Measurements from ENCODE around the gene KRT78.

GRCh38 chr12:52872644-52873389, 24.0 kb upstream of the KRT78 start:
- TF ChIP-seq, protein P1, sequence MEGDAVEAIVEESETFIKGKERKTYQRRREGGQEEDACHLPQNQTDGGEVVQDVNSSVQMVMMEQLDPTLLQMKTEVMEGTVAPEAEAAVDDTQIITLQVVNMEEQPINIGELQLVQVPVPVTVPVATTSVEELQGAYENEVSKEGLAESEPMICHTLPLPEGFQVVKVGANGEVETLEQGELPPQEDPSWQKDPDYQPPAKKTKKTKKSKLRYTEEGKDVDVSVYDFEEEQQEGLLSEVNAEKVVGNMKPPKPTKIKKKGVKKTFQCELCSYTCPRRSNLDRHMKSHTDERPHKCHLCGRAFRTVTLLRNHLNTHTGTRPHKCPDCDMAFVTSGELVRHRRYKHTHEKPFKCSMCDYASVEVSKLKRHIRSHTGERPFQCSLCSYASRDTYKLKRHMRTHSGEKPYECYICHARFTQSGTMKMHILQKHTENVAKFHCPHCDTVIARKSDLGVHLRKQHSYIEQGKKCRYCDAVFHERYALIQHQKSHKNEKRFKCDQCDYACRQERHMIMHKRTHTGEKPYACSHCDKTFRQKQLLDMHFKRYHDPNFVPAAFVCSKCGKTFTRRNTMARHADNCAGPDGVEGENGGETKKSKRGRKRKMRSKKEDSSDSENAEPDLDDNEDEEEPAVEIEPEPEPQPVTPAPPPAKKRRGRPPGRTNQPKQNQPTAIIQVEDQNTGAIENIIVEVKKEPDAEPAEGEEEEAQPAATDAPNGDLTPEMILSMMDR (IDR thresholded peaks at IDR 0.05; ENCODE audit: low read depth, low read length): no peak
- TF ChIP-seq, protein P2, sequence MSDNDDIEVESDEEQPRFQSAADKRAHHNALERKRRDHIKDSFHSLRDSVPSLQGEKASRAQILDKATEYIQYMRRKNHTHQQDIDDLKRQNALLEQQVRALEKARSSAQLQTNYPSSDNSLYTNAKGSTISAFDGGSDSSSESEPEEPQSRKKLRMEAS (IDR thresholded peaks at IDR 0.05; ENCODE audit: low read depth, low read length): no peak
- no peak for TF ChIP-seq POLR2A (IDR thresholded peaks at IDR 0.05; ENCODE audit: extremely low read depth, insufficient read length)

All from NB4 (cell line).